ENCODE data around the gene DEAF1. TPM values are rescaled to one million over a fixed set of nuclear protein-coding genes. Genes with fewer than 3 reads are reported as not detected.

Gene DEAF1
- total RNA-seq, 1 experiment from 2014 or later: 50.6 TPM

GRCh38 chr11:624705-625635 is 70.1 kb downstream of the DEAF1 start, which contains the start of gene CDHR5:
Gene CDHR5 (minus strand): TSS chr11:624955. CDS start chr11:624902, 53 bp downstream.
- POLR2A ChIA-PET: no interaction called here
- CTCF ChIA-PET: no interaction called here
- no TSS peak for BruUV-seq (replicated peaks)
- Mint-ChIP-seq H3K9me3 (ENCODE audit: unreplicated experiment) (peaks cover 11% of the 10 kb centered on the region), H3K27me3 (ENCODE audit: insufficient read depth, unreplicated experiment) (no peaks in the 10 kb centered on the region), H3K4me3 (ENCODE audit: unreplicated experiment) (peak within 1 kb of the TSS; percentile 69), H3K36me3 (ENCODE audit: insufficient read depth, unreplicated experiment) (peaks cover 54% of the 10 kb centered on the region), H3K4me1 (ENCODE audit: low read depth, unreplicated experiment) (peaks cover 20% of the 10 kb centered on the region), H3K27ac (ENCODE audit: unreplicated experiment) (peak within 1 kb of the TSS; percentile 50)
- peak; percentile 75 to 89 for DNase-seq
- Histone ChIP-seq H3K4me1 (peaks cover 25% of the 10 kb centered on the region), H3K36me3 (ENCODE audit: control insufficient read depth, insufficient read depth, low read length) (no peaks in the 10 kb centered on the region), H3K9me3 (no peaks in the 10 kb centered on the region), H3K4me3 (ENCODE audit: low read depth, low read length) (peak within 1 kb of the TSS; percentile 54), H3K27me3 (replicated peaks; ENCODE audit: control insufficient read depth, insufficient read depth, low read length) (no peaks in the 10 kb centered on the region)
- intact Hi-C loops (cut with micrococcal nuclease; ENCODE audit: unreplicated experiment): loop anchor here (1.0 kb wide), 1 partner anchor 10 kb away; the partner anchor contains the start of gene IRF7
- no peak for TF ChIP-seq CTCF (IDR thresholded peaks at IDR 0.05; ENCODE audit: insufficient read depth in 1 of 2, low read depth in 1 of 2, low read length in 1 of 2, severe bottlenecking in 1 of 2, unreplicated experiment in 1 of 2)

GRCh38 chr11:623999-624704 is 70.9 kb downstream of the DEAF1 start:
- Mint-ChIP-seq H3K36me3 (ENCODE audit: insufficient read depth, unreplicated experiment) (peaks cover 61% of the 10 kb centered on the region), H3K27ac (ENCODE audit: unreplicated experiment) (peak overlapping the region; percentile 32), H3K9me3 (ENCODE audit: unreplicated experiment) (peaks cover 11% of the 10 kb centered on the region), H3K4me3 (ENCODE audit: unreplicated experiment) (peak overlapping the region; percentile 69), H3K27me3 (ENCODE audit: insufficient read depth, unreplicated experiment) (no peaks in the 10 kb centered on the region), H3K4me1 (ENCODE audit: low read depth, unreplicated experiment) (peaks cover 14% of the 10 kb centered on the region)
- intact Hi-C loops (cut with micrococcal nuclease; ENCODE audit: unreplicated experiment): loop anchor here (1.0 kb wide), 1 partner anchor 9 kb away; the partner anchor contains the start of gene IRF7
- Histone ChIP-seq H3K36me3 (ENCODE audit: control insufficient read depth, insufficient read depth, low read length) (no peaks in the 10 kb centered on the region; the same call in 1 of the 2 replicates), H3K4me3 (ENCODE audit: low read depth, low read length) (peak overlapping the region; percentile 54), H3K4me1 (peaks cover 25% of the 10 kb centered on the region), H3K9me3 (no peaks in the 10 kb centered on the region), H3K27me3 (replicated peaks; ENCODE audit: control insufficient read depth, insufficient read depth, low read length) (no peaks in the 10 kb centered on the region)
- ChIA-PET POLR2A (no interaction called here), CTCF (interaction anchor here (0.7 kb wide), 1 partner anchor 51 kb away, joined by 9 read pairs; no protein-coding TSS in a partner anchor)
- TSS peak; percentile 57 for BruUV-seq (replicated peaks)
- no peak for TF ChIP-seq CTCF (IDR thresholded peaks at IDR 0.05; ENCODE audit: insufficient read depth in 1 of 2, low read depth in 1 of 2, low read length in 1 of 2, severe bottlenecking in 1 of 2, unreplicated experiment in 1 of 2)
- DNase-seq: peak; percentile 49 to 75

DNA sequence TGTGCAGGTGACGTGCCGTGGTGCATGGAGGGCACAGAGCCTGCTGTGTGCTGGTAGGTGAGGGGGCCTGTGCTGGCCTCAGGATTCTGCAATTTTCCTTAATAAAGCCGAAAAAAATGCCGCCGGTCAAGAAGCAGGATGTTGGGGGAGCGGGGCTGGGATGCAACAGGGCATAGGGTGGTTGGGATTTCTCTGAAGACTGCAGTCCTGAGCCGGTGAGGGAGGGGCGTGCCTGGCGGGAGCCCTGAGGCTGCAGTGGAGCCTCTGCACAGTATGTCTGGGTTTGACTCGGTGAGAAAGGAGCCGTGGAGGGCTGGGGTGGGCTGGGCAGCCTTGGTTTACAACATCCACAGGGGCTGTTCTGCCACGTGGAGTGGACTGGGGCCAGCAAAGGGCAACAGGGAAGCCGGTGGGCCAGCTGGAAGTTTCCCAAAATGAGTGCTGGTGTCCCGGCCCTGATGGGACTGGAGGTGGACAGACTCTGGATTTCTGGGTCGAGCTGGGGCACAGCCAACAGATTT is 71.6 kb downstream of the DEAF1 start:
- ChIA-PET POLR2A (no interaction called here), CTCF (interaction anchor here (0.6 to 0.7 kb wide), 2 partner anchors 52 to 72 kb away, joined by 3 to 9 read pairs; partner anchors contain the start of gene TMEM80)
- no peaks in the 10 kb centered on the region for H3K27me3 ChIP-seq (replicated peaks; ENCODE audit: control insufficient read depth, insufficient read depth, low read length)
- H3K9me3 ChIP-seq: no peaks in the 10 kb centered on the region
- no TSS peak for BruUV-seq (replicated peaks)
- TF ChIP-seq CTCF (IDR thresholded peaks at IDR 0.05; ENCODE audit: insufficient read depth in 1 of 2, low read depth in 1 of 2, low read length in 1 of 2, severe bottlenecking in 1 of 2, unreplicated experiment in 1 of 2): no peak
- peaks cover 25% of the 10 kb centered on the region for H3K4me1 ChIP-seq
- DNase-seq: no peak
- Mint-ChIP-seq H3K4me1 (ENCODE audit: low read depth, unreplicated experiment) (peaks cover 7% of the 10 kb centered on the region), H3K9me3 (ENCODE audit: unreplicated experiment) (peaks cover 11% of the 10 kb centered on the region), H3K27me3 (ENCODE audit: insufficient read depth, unreplicated experiment) (no peaks in the 10 kb centered on the region), H3K36me3 (ENCODE audit: insufficient read depth, unreplicated experiment) (peaks cover 66% of the 10 kb centered on the region), H3K27ac (ENCODE audit: unreplicated experiment) (peak overlapping the region; percentile 32), H3K4me3 (ENCODE audit: unreplicated experiment) (peak overlapping the region; percentile 69)
- intact Hi-C loops (cut with micrococcal nuclease; ENCODE audit: unreplicated experiment): no loop called here
- no peaks in the 10 kb centered on the region; the same call in 1 of the 2 replicates for H3K36me3 ChIP-seq (ENCODE audit: control insufficient read depth, insufficient read depth, low read length)
- no peak overlapping the region for H3K4me3 ChIP-seq (ENCODE audit: low read depth, low read length)

All from Caco-2 (cell line).